GM10248 (cell line): Measurements from ENCODE around the gene TNFAIP8.
A peak's percentile ranks its signal among the peaks of the same experiment; 100 is the strongest.
"Not testable (repeated sequence)": the region's sequence is repeated elsewhere in the genome, so short reads cannot be mapped to it uniquely, and the experiment has no call there.

Experiments
- CTCF ChIA-PET: fragments of 300-600 bp; sonication (Branson Sonifier 250); formaldehyde crosslinking; extraction: SDS; loops from one replicate; lab custom pipeline; 2021; ENCODE audit warnings: antibody characterized with exemption; lab: Yijun Ruan, JAX
- POLR2A ChIA-PET: fragments of 350-650 bp; sonication (Branson Sonifier 250); formaldehyde crosslinking; extraction: SDS; loops from one replicate; lab custom pipeline; 2020; ENCODE audit warnings: antibody characterized with exemption; lab: Yijun Ruan, JAX
- DNase-seq: peaks from one replicate; pipeline ENCODE4 v3.0.0; 2012; ENCODE audit errors: extremely low spot score
- CTCF ChIP-seq: IDR thresholded peaks from 2 replicates; pipeline ENCODE4 v1.5.1; 2012; ENCODE audit warnings: mild to moderate bottlenecking, low read depth; ENCODE audit errors: extremely low read depth, missing control alignments, control extremely low read depth

The TNFAIP8 gene

DNA sequence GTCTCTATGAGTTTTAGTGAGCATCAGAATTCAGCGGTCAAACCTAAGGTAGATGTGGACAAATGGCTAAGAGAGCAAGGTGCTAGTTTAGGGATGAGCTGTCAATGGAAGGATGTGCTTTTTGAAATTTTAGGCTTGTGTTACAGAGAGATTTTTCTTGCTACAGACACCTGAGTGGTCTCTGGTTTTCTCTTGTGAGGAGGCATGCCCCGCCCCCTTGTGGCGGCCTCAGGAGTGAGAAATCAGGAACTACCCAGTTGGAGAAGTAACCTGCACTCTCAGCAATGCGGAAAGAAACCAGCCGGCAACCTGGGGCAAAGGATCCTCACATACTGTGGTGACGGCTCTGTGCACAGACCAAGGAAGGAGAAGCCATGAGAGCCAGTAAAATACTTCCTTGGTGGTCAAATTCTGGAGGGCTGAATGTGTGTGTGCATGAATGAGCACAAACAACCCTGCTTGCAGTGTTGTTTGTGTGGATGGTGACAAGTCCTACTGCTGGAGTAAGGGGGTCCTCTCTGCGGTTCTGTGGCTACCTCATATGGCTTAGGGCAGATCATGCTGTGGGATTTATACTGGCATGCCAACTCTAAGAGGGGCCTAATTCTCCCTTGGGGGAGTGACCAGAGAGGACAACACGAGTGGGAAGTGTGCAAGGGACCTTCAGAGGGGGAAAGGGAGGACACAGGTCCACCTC, 79.8 kb downstream of the TNFAIP8 start:
- peak; percentile 56 for TF ChIP-seq CTCF
- ChIA-PET CTCF (interaction anchor here (0.7 to 3.9 kb wide), 28 partner anchors 10 to 453 kb away, joined by 3 to 41 read pairs (median 5); partner anchors contain the start of gene DTWD2), POLR2A (no interaction called here)
- DNase-seq, result peak; percentile 52

GRCh38 chr5:119437785-119438586, 82.2 kb downstream of the TNFAIP8 start:
- not testable (repeated sequence) for DNase-seq
- ChIA-PET CTCF (interaction anchor here (2.6 kb wide), 1 partner anchor 450 kb away, joined by 10 read pairs; the partner anchor contains the start of gene DTWD2), POLR2A (interaction anchor here (0.7 kb wide), 1 partner anchor 89 kb away, joined by 3 read pairs; no protein-coding TSS in a partner anchor)

DNA sequence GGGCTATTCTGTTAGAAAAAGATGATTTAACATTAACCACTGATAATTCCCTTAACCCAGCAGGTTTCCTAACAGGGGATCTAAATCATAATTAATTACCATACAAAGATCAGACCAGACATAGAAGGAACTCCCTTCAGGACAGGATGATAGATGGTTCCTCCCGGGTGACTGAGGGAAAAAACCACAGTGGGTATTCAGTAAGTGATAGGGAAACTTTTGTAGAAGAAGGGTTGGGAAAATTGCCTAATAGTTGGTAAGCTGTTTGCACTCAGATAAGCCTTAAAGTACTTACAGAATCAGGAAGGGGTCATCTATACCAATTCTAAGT, 82.7 kb downstream of the TNFAIP8 start:
- CTCF ChIA-PET, result interaction anchor here (2.6 kb wide), 1 partner anchor 450 kb away, joined by 10 read pairs; the partner anchor contains the start of gene DTWD2
- DNase-seq, POLR2A ChIA-PET: not testable (repeated sequence)

DNA sequence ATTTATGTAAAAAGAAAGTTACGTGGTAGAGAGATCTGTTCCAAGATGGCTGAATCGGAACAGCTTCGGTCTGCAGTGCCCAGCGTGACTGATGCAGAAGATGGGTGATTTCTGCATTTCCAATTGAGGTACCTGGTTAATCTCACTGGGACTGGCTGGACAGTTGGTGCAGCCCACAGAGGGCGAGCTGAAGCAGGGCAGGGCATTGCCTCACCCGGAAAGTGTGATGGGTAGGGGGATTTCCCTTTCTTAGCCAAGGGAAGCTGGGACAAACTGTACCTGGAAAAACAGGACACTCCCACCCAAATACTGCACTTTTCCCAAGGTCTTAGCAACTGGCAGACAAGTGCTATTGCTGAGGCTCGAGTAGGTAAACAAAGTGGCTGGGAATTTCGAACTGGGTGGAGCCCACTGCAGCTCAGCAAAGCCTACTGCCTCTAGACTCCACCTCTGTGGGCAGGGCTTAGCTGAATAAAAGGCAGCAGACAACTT, 83.4 kb downstream of the TNFAIP8 start:
- TF ChIP-seq CTCF, result no peak
- POLR2A ChIA-PET, result no interaction called here
- CTCF ChIA-PET, result interaction anchor here (1.2 to 2.6 kb wide), 2 partner anchors 10 to 451 kb away, joined by 4 to 10 read pairs; partner anchors contain the start of gene DTWD2
- DNase-seq, result no peak

DNA sequence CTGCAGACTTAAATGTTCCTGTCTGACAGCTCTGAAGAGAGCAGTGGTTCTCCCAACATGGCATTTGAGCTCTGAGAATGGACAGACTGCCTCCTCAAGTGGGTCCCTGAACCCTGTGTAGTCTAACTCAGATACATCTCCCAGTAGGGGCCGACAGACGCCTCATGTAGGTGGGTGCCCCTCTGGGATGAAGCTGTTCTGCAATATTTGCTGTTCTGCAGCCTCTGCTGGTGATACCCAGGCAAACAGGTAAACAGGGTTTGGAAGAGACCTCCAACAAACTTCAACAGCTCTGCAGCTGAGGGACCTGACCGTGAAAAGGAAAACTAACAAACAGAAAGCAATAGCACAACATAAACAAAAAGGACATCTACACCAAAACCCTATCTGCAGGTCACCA, 83.8 kb downstream of the TNFAIP8 start:
- POLR2A ChIA-PET, DNase-seq: not testable (repeated sequence)
- CTCF ChIA-PET, result interaction anchor here (1.2 to 2.6 kb wide), 2 partner anchors 10 to 451 kb away, joined by 4 to 10 read pairs; partner anchors contain the start of gene DTWD2

DNA sequence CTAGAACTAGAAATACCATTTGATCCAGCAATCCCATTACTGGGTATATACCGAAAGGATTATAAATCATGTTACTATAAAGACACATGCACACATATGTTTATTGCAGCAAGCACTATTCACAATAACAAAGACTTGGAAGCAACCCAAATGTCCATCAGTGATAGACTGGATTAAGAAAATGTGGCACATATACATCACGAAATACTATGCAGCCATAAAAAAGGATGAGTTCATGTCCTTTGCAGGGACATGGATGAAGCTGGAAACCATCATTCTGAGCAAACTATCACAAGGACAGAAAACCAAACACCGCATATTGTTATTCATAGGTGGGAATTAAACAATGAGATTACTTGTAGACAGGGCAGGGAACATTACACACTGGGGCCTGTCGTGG, 88.8 kb downstream of the TNFAIP8 start:
- POLR2A ChIA-PET, DNase-seq: not testable (repeated sequence)
- CTCF ChIA-PET, result interaction anchor here (1.4 to 3.4 kb wide), 2 partner anchors 10 to 457 kb away, joined by 4 to 9 read pairs; partner anchors contain the start of gene DTWD2

DNA sequence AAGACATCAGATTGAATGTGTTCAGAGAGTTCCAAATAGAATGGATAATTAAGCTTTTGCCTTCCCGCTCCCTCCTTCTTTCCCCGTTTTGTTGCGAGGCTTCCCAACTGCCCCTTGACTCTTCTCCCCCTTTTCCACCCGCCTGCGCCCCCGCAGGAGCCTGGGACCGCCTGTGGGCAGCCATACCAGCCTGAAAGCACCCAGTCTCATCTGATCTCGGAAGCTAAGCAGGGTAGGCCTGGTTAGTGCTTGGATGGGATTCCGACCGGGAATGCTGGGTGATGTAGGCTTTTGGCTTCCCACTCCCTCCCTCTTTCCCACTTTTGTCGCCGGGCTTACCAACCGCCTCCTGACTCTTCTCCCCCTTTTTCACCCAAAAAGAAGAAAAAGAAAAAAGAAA, 89.7 kb downstream of the TNFAIP8 start:
- DNase-seq, result no peak
- CTCF ChIA-PET, result interaction anchor here (3.4 kb wide), 1 partner anchor 11 kb away, joined by 9 read pairs; no protein-coding TSS in a partner anchor
- TF ChIP-seq CTCF, result no peak
- POLR2A ChIA-PET, result no interaction called here
